Measurements from ENCODE around the gene ZNF366.
A peak's percentile ranks its signal among the peaks of the same experiment; 100 is the strongest.

Gene ZNF366

DNA sequence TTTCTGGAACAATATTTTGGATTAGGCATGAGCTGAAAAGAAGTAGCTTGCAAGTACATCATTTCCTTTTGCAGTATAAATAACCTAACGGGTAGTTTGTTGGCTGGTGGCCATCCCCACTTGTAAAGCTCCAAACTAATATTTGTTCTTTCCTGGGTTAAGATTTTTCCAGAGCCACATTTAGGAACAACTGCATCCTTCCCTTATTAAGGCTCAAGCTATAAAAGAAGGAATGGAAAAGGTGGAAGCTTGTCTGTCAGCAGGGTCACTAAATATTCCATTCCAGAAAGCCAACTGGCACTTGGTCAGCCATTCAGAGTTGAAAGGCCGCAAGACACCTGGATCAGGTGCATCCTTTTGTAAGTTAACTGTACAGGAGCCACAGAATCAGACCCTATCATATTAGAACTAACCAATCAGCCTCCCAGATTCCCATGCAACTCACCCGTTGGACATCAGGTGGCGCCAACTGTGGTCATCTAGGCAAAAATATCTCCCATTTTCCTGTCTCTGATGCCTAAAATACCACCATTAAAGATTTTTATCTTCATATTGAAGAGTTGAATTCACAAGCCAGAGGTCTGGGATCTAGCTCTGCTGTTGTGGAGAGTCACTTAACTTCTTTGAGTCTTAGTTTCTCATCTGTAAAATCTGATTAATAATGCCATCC is 104.1 kb downstream of the ZNF366 start:
- TF ChIP-seq, protein P1, sequence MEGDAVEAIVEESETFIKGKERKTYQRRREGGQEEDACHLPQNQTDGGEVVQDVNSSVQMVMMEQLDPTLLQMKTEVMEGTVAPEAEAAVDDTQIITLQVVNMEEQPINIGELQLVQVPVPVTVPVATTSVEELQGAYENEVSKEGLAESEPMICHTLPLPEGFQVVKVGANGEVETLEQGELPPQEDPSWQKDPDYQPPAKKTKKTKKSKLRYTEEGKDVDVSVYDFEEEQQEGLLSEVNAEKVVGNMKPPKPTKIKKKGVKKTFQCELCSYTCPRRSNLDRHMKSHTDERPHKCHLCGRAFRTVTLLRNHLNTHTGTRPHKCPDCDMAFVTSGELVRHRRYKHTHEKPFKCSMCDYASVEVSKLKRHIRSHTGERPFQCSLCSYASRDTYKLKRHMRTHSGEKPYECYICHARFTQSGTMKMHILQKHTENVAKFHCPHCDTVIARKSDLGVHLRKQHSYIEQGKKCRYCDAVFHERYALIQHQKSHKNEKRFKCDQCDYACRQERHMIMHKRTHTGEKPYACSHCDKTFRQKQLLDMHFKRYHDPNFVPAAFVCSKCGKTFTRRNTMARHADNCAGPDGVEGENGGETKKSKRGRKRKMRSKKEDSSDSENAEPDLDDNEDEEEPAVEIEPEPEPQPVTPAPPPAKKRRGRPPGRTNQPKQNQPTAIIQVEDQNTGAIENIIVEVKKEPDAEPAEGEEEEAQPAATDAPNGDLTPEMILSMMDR (IDR thresholded peaks at IDR 0.05; ENCODE audit: control insufficient read depth, insufficient read depth, low read depth, low read length, missing control alignments): peak; percentile 53
- no peak for DNase-seq (ENCODE audit: low read depth)

DNA sequence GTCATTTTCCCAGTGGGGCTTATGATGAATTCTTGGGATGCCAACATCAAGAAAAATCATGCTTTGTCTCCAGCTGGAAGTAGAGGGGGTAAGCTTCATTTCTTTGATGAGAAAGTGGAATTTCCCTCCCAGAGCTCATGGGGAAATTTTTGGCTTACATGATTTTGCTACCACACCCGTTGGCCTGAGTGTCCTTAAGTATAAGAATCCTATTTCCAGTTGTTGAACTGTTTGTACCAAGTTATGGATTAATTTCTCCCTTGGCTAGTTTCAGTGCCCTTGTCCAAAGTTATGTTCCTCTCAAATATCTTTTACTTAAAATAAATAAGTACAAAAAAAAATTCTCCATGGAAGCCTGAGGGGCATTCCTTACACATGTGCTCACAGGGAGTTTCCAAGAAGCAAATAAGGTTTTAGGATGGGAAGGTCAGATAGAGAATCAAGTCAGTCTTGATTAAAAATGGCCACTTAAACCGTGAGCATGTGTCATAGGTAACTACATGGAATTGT is 104.8 kb downstream of the ZNF366 start:
- DNase-seq (ENCODE audit: low read depth): no peak
- TF ChIP-seq, protein P1 (IDR thresholded peaks at IDR 0.05; ENCODE audit: control insufficient read depth, insufficient read depth, low read depth, low read length, missing control alignments): no peak
- H3K4me3 ChIP-seq (ENCODE audit: control insufficient read depth, low read depth, low read length): no peak overlapping the region

More for the DNA sequence above, 104.1 kb downstream of the ZNF366 start:
- no peak overlapping the region for H3K4me3 ChIP-seq (ENCODE audit: control insufficient read depth, low read depth, low read length)

DNA sequence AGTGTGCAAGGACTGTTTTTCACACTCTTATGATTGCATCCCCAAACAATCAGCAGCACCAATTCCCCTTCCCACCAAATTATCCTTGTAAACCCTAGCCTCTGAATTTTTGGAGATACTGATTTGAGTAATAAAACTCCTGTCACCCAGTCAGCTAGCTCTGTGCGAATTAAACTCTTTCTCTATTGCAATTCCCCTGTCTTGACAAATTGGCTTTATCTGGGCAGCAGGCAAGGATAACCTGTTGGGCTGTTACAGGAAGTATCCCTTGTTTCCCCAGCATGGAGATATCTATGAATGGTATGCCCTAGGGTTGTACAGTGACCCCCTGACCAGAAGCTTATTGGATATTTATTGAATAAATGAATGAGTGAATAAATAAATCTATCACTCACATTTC is 106.3 kb downstream of the ZNF366 start:
- no peak for DNase-seq (ENCODE audit: low read depth)
- H3K4me3 ChIP-seq (ENCODE audit: control insufficient read depth, low read depth, low read length): no peak overlapping the region
- TF ChIP-seq, protein P1 (IDR thresholded peaks at IDR 0.05; ENCODE audit: control insufficient read depth, insufficient read depth, low read depth, low read length, missing control alignments): no peak

DNA sequence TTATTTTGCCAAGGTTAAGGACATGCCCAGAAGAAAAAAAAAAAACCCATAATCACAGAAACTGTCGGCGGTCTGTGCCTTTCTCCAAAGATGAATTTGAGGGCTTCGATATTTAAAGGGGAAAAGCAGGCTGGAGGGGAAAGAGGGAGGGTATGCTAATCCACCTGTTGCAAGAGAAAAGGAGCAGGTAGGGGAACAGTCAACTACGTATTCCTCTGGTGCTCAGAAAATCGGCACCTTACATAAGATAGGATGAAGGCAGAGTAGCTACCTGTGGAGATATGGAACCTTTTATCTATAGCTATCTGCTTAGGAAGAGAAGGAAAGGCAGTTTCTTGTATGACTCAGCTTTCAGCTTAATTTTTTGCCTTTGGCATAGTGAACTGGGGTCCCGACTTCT is 109.4 kb downstream of the ZNF366 start:
- no peak overlapping the region for H3K4me3 ChIP-seq (ENCODE audit: control insufficient read depth, low read depth, low read length)
- DNase-seq (ENCODE audit: low read depth): no peak
- TF ChIP-seq, protein P1 (IDR thresholded peaks at IDR 0.05; ENCODE audit: control insufficient read depth, insufficient read depth, low read depth, low read length, missing control alignments): no peak

DNA sequence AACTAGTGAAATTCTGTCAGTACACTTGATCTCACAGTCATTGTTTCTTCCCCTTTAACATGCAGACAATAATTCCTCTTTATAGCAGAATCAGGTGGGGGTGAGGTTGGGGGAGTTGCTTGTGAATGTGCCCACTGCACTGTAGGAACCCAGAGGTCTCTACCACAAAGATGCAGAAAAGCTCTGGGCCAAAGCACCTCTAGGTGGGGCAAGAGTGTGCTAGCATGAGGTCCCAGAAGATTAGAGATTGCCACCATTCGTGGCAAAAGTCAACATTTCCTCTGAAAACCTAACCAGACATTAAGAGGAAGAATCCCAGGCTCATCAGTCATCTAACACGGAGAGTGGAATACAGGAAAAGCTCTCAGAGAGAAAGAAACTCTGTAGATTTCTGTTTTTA is 112.5 kb downstream of the ZNF366 start:
- no peak overlapping the region for H3K4me3 ChIP-seq (ENCODE audit: control insufficient read depth, low read depth, low read length)
- TF ChIP-seq, protein P1 (IDR thresholded peaks at IDR 0.05; ENCODE audit: control insufficient read depth, insufficient read depth, low read depth, low read length, missing control alignments): peak; percentile 40
- DNase-seq (ENCODE audit: low read depth): no peak

DNA sequence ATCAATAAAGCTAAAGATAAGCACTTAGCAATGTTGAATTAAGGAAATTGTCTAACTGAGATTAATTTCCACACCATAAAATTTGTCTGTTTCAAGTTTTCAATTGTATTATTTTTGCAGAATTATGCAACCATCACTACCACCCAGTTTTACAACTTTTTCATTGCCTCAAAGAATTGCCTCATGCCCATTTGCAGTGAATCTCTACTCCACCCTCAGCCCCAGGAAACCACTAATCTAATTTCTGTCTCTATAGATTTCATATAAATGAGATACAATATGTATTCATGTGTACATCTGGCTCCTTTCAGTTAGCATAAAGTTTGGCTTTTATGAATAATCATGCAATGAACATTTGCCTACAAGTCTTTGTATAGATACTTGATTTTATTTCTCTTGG is 114.2 kb downstream of the ZNF366 start:
- TF ChIP-seq, protein P1 (IDR thresholded peaks at IDR 0.05; ENCODE audit: control insufficient read depth, insufficient read depth, low read depth, low read length, missing control alignments): no peak
- no peak overlapping the region for H3K4me3 ChIP-seq (ENCODE audit: control insufficient read depth, low read depth, low read length)
- no peak for DNase-seq (ENCODE audit: low read depth)

Measured in AG09309 (cell line).